HG03060 (cell line): ENCODE results near the gene ASB3.
"Not testable (repeated sequence)": the region's sequence is repeated elsewhere in the genome, so short reads cannot be mapped to it uniquely, and the experiment has no call there.

Experiments
- ATAC-seq: cut with Tn5 transposase; IDR thresholded peaks from one replicate; pipeline ENCODE4 v1.9.1; 2021; ENCODE audit warnings: low read depth, moderate number of reproducible peaks; ENCODE audit not compliant: unreplicated experiment

ASB3 gene

GRCh38 chr2:53667130-53667529, 119.6 kb downstream of the ASB3 start:
- not testable (repeated sequence) for ATAC-seq

GRCh38 chr2:53660886-53661285, 125.9 kb downstream of the ASB3 start:
- ATAC-seq, result no peak

- not testable (repeated sequence) for ATAC-seq
These were observed 128.3 kb downstream of the ASB3 start for GRCh38 chr2:53658474-53658873.

- no peak for ATAC-seq
These were observed 131.5 kb downstream of the ASB3 start for GRCh38 chr2:53655256-53655655.

- no peak for ATAC-seq
These were observed 132.4 kb downstream of the ASB3 start for GRCh38 chr2:53654396-53654795.

GRCh38 chr2:53652131-53652530, 134.6 kb downstream of the ASB3 start:
- no peak for ATAC-seq

- ATAC-seq, result no peak
These were observed 140.0 kb downstream of the ASB3 start for GRCh38 chr2:53646788-53647187.

- ATAC-seq, result no peak
These were observed 145.5 kb downstream of the ASB3 start for GRCh38 chr2:53641290-53641689.

- ATAC-seq, result no peak
These were observed 146.3 kb downstream of the ASB3 start for GRCh38 chr2:53640466-53640865.

- no peak for ATAC-seq
These were observed 150.2 kb downstream of the ASB3 start for GRCh38 chr2:53636596-53636995.

- no peak for ATAC-seq
These were observed 150.6 kb downstream of the ASB3 start for GRCh38 chr2:53636109-53636508.

GRCh38 chr2:53635694-53636093, 151.1 kb downstream of the ASB3 start:
- no peak for ATAC-seq

- no peak for ATAC-seq
These were observed 153.3 kb downstream of the ASB3 start for GRCh38 chr2:53633441-53633840.

GRCh38 chr2:53632714-53633113, 154.0 kb downstream of the ASB3 start:
- no peak for ATAC-seq

GRCh38 chr2:53632126-53632460, 154.7 kb downstream of the ASB3 start:
- ATAC-seq, result no peak

GRCh38 chr2:53631313-53632125, 155.2 kb downstream of the ASB3 start:
- no peak for ATAC-seq

GRCh38 chr2:53630026-53630606, 156.6 kb downstream of the ASB3 start:
- ATAC-seq, result no peak

GRCh38 chr2:53629501-53629900, 157.3 kb downstream of the ASB3 start:
- ATAC-seq, result no peak

GRCh38 chr2:53629001-53629400, 157.8 kb downstream of the ASB3 start:
- ATAC-seq, result no peak

GRCh38 chr2:53622141-53622540, 164.6 kb downstream of the ASB3 start:
- ATAC-seq, result no peak

- ATAC-seq, result no peak
These were observed 165.8 kb downstream of the ASB3 start for GRCh38 chr2:53620981-53621380.
